Erythroblast (primary cell): ENCODE data around the gene ESRRA.
"Not testable (repeated sequence)": the region's sequence is repeated elsewhere in the genome, so short reads cannot be mapped to it uniquely, and the experiment has no call there.

Experiments
- DNase-seq, 2 experiments: peaks; one replicate each; lab custom pipeline; 2025; lab: John Stamatoyannopoulos, UW
- GATA1 ChIP-seq: IDR thresholded peaks from 2 replicates; pipeline ENCODE4 v1.6.1; 2011; ENCODE audit warnings: low read depth, mild to moderate bottlenecking, control low read depth, low read length, moderate library complexity
- POLR2A ChIP-seq: IDR thresholded peaks from 2 replicates; pipeline ENCODE4 v1.6.1; 2011; ENCODE audit warnings: mild to moderate bottlenecking, low read length

The ESRRA gene

DNA sequence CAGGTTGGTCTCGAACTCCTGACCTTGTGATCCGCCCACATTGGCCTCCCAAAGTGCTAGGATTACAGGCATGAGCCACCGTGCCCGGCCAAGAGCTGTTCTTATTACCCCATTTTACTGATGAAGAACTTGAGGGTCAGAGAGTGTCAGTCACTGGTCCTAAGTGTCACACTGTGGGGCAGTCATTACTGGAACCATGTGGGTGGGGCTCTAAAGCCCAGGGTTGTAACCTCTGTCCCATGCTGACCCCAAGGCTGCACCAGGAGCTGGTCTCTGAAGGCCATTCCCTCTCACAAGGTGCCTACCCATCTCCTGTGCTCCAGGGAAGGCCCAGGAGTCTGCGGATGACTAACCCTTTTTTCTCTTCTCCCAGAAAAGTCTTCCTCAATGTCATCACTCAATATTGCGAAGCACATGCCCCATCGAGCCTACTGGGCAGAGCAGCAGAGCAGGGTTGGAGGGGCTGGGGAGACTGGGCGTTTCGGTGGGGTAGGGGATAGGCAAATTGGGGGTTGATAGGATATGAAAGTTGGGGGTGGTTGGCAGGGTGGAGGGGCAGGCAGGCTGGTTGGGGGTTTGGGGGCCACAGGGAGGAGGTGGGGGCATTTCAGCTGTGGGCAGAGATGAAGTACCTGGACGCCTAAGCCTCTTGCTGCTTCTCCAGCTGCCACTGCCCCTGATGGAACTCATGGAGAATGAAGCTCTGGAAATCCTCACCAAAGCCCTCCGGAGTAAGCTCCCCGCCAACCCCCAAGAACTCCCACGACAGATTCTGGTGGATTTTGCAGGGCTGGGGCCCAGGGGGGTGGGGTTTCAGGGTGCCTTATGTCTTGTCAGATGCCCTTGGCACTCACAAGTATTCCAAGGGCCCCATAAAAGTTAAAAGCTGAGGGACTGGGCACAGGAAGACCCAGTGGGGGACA, 2.0 kb upstream of the ESRRA start:
- no peak for DNase-seq
- TF ChIP-seq POLR2A (no peak), GATA1 (no peak)

DNA sequence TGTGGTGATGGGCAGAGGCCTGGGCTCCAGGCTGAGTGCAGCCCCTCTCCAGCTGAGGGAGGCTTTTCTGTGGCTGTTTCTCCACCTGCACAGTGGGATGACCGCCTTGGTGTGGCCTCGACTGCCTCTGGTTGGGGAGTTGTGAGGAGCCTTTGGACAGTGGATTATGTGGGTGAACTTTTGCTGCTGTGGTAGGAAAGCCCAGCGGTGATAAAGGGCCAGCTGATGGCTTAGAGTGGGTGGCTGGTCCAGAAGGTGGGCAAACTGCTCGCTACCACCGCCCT, 1.4 kb upstream of the ESRRA start:
- TF ChIP-seq POLR2A: no peak
- no peak for DNase-seq

DNA sequence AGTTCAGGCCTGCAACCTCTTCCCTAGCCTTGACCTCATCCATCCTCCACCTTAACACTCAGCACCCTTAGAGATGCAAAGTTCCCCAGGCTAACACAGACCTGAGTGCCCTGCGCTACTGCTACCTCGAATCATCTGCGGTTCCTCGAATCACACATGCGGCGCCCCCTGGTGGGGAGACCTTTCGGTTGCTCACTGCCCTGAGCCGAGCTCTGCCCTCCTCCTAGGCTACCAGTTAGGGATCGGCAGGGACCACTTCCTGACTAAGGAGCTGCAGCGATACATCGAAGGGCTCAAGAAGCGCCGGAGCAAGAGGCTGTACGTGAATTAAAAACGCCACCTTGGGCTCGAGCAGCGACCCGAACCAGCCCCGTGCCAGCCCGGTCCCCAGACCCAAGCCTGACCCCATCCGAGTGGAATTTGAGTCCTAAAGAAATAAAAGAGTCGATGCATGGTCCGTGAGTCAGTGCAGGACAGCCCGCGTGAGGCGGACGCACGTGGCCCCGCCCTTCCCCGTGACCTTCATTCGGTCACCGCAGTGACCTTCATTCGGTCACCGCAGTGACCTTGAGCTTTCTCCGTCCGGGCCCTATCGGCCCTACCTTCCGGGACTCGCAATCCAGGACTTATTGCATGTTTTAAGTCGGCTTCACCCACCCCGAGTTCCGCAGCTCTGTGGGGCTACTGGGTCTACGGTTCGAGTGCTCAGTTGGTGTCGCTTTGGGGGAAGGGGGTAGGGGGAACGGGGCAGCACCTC, 830 bp upstream of the ESRRA start:
- TF ChIP-seq GATA1: no peak
- TF ChIP-seq POLR2A: peak; percentile 40
- peak; percentile 93 to 95 for DNase-seq

DNA sequence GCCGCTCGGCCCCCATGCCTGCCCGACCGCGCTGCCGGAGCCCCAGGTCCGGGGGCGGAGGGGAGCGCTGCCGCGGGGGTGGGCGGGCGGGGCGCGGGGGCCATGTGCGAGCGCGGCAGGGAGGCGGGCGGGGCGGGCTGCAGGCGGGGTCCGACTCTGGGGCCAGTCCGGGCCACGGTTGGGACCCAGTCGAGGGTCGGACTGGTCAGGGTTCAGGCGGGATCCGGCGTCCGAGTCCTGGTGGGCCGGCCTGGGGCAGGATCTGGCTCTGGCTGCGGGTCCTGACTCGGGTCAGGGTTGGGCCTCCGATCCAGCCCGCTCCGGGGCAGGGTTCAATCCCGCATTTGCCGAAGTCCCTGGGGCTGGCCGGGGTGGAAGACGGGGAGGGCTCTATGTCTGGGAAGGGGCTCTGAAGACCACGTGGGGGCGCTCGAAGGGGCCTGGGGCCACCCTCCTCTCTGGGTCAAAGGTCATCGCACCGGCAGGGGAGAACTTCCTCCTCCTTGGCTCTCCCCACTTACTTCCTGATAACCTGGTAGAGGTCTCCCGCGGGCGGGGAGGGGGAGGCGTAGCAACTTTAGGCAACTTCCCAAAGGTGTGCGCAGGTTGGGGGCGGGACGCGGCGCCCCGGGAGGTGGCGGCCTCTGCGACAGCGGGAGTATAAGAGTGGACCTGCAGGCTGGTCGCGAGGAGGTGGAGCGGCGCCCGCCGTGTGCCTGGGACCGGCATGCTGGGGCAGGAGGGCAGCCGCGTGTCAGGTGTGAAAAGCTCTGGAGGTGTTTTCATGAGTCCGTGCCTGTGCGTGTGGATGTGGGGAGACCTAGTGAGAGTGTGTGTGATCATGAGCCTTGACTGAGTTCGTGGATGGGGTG, 603 bp downstream of the ESRRA start:
- peak; percentile 78 to 82 for DNase-seq
- TF ChIP-seq GATA1 (no peak), POLR2A (peak; percentile 13)

DNA sequence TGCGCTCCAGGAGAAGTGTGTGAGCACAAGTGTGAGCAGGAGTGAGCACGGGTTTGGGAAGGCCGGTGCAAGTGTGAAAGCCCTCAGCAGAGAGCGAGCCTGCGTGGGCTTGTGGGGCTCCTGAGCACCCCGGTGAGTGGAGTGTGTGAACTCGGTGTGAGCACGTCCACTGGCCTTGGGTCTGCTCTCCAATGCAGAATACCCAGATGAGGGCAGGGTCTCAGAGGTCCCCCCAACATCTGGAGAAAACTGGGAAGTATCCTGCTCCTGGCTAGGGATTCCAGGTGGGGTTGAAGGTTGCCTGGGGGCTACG, 1.2 kb downstream of the ESRRA start:
- peak; percentile 0 for TF ChIP-seq POLR2A
- no peak for TF ChIP-seq GATA1
- DNase-seq: no peak

DNA sequence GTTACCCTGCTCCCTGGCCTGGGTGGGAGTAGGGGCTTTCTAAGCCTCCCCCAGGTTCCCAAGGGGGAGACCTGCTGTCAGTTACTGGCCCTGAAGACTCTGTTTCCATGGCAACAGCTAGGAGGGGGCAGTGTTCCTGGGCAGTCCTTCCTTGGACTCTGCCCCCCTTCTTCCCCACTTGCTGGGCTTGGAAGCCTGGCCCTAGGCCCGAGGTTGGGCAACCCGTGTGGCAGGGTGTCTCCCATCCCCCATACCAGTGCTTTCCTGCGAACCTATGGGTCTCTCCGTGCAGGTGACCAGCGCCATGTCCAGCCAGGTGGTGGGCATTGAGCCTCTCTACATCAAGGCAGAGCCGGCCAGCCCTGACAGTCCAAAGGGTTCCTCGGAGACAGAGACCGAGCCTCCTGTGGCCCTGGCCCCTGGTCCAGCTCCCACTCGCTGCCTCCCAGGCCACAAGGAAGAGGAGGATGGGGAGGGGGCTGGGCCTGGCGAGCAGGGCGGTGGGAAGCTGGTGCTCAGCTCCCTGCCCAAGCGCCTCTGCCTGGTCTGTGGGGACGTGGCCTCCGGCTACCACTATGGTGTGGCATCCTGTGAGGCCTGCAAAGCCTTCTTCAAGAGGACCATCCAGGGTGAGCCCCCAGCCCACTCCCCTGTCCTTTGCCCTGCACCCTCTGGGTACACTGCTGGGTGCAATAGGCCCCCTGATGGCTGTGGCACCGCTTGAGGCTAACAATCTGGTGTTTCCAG, 1.7 kb downstream of the ESRRA start:
- TF ChIP-seq GATA1: no peak
- TF ChIP-seq POLR2A: no peak
- no peak for DNase-seq

DNA sequence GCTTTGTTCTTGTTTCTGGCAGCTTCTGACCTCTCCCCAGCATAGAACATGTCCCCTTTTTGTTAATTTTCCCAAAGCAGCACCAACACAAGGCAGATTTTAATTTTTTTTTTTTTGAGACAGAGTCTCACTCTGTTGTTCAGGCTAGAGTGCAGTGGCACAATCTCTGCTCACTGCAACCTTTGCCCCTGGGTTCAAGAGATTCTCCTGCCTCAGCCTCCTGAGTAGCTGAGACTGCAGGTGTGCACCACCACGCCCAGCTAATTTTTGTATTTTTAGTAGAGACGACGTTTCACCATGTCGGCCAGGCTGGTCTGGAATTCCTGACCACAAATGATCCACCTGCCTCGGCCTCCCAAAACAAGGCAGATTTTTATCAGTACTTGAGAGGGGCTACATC, 2.5 kb downstream of the ESRRA start:
- not testable (repeated sequence) for DNase-seq

DNA sequence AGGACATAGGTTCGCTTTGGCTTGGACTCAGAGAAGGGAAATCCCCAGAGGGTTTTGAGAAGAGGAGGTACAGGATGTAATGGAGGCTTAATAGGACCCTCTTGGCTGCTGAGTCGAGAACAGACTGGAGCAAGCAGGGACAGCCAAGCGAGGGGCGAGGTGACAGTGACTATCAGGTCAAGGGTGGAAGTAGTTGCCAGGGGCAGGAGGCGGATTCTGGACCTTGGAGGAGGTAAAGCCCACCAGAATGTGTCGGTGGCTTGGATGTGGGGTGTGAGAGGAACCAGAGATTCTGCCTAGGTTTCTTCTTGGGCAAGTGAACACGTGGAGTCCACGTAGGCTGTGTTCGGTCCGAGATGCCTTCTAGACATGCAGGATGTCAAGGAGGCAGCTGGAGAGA, 7.6 kb downstream of the ESRRA start:
- TF ChIP-seq POLR2A: no peak
- DNase-seq: no peak

DNA sequence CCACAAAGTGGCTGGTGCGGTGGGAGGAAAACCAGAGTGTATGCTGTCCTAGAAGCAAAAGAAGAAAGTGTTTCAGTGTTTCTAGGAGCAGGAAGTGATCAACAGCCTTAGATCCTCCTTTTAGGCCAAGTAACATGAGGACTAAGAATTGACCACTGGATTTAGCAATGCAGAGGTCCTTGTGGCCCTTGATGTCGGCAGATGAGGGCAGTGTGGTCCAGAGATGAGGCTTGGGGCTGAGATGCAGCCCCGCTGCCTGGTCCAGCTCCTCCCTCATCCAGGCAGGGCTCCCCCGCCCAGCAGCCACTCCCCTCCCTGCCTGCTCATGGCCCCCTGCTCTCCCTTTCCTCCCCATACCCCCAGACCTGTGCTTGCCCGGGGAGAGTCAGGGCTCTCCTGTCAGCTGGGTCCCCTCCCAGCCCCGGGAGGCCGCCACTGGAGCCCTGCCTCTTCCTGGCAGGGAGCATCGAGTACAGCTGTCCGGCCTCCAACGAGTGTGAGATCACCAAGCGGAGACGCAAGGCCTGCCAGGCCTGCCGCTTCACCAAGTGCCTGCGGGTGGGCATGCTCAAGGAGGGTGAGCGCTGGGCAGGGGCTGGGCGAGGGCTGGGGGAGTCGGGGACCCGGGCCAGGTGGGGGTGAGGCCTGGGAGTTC, 8.3 kb downstream of the ESRRA start:
- no peak for DNase-seq
- TF ChIP-seq GATA1 (no peak), POLR2A (no peak)

DNA sequence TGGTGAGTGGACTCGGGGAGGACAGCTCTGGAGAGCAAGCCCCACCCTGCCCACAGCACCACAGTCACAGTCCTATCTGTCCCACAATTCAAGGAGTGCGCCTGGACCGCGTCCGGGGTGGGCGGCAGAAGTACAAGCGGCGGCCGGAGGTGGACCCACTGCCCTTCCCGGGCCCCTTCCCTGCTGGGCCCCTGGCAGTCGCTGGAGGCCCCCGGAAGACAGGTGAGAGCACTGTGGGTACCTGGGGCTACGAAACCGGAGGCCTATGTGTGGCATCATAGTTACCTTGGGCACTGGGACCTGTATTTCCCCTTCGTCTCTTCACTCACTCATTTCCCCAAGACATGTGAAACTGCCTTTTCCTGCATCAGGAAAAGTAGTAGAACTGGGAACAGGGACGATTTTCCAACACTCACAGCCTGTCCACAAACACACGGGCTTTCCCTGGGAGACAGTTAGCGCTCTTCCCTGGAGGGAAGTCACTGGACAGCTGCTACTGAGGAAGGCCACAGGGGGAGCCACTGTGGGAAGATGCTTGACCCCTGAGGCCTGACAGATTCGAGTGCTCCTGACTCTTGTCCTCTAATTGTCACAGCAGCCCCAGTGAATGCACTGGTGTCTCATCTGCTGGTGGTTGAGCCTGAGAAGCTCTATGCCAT, 9.0 kb downstream of the ESRRA start:
- no peak for TF ChIP-seq POLR2A
- DNase-seq: no peak

DNA sequence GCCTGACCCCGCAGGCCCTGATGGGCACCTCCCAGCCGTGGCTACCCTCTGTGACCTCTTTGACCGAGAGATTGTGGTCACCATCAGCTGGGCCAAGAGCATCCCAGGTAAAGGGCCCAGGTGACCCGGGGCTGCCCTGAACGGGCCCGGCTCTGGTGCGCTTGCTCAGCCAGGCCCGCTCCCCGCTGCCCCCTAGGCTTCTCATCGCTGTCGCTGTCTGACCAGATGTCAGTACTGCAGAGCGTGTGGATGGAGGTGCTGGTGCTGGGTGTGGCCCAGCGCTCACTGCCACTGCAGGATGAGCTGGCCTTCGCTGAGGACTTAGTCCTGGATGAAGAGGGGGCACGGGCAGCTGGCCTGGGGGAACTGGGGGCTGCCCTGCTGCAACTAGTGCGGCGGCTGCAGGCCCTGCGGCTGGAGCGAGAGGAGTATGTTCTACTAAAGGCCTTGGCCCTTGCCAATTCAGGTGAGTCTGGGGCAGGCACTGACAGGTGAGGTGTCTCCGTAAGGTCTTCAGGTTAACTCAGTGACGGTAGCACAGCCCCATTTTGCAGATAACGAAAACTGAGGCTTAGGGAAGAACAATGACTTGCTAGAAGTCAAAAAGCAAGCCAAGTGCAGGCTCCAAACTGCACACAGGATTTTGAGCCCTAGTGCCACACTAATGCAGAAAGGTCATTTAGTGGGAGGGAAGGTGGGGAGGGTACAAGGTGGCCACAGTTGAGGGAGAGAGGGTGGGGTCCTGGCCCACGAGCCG, 9.7 kb downstream of the ESRRA start:
- no peak for TF ChIP-seq POLR2A
- TF ChIP-seq GATA1: no peak
- no peak for DNase-seq

DNA sequence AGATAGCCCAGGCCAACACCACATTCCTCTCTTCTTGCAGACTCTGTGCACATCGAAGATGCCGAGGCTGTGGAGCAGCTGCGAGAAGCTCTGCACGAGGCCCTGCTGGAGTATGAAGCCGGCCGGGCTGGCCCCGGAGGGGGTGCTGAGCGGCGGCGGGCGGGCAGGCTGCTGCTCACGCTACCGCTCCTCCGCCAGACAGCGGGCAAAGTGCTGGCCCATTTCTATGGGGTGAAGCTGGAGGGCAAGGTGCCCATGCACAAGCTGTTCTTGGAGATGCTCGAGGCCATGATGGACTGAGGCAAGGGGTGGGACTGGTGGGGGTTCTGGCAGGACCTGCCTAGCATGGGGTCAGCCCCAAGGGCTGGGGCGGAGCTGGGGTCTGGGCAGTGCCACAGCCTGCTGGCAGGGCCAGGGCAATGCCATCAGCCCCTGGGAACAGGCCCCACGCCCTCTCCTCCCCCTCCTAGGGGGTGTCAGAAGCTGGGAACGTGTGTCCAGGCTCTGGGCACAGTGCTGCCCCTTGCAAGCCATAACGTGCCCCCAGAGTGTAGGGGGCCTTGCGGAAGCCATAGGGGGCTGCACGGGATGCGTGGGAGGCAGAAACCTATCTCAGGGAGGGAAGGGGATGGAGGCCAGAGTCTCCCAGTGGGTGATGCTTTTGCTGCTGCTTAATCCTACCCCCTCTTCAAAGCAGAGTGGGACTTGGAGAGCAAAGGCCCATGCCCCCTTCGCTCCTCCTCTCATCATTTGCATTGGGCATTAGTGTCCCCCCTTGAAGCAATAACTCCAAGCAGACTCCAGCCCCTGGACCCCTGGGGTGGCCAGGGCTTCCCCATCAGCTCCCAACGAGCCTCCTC, 10.6 kb downstream of the ESRRA start:
- not testable (repeated sequence) for DNase-seq
